ENCODE results near the gene PDE2A.

The PDE2A gene

DNA sequence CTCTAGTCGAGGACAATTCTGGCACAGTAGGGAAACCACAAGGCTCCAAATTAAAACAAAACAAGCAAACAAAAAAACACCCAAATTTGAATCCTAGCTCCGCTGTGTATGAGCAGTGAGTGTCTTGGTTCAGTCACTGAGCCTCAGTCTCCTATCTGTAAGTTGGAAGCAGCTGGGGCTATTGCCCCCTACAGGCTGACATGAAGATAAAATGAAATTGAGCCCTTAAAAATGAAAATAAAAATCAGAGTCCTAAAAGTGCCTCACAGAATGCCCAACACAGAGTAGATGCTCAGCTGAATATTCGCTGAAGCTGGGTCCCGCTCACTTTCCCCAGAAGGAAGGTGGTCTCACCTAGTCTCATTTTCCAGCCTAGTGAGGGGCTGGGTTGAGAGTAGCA, 65.2 kb downstream of the PDE2A start:
- DNase-seq: no peak

DNA sequence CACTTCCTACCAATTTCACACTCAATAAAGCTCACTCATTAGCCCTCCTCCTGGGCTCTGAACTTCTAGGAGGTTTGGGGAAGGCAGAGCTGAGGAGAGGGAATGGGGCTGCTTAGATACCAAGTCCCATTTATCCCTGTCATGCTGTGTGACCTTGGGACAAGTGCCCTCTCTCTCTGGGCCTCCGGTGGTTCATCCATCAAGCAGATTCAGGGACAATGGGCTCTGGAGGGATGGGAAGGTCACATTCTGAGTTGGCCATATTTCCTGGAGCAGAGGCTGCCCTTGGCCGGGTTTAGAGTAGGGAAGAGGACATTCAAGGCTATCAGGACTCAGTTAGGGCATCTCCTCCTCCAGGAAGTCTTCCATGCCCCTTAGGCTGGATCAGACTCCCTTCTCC, 66.7 kb downstream of the PDE2A start:
- DNase-seq: no peak

DNA sequence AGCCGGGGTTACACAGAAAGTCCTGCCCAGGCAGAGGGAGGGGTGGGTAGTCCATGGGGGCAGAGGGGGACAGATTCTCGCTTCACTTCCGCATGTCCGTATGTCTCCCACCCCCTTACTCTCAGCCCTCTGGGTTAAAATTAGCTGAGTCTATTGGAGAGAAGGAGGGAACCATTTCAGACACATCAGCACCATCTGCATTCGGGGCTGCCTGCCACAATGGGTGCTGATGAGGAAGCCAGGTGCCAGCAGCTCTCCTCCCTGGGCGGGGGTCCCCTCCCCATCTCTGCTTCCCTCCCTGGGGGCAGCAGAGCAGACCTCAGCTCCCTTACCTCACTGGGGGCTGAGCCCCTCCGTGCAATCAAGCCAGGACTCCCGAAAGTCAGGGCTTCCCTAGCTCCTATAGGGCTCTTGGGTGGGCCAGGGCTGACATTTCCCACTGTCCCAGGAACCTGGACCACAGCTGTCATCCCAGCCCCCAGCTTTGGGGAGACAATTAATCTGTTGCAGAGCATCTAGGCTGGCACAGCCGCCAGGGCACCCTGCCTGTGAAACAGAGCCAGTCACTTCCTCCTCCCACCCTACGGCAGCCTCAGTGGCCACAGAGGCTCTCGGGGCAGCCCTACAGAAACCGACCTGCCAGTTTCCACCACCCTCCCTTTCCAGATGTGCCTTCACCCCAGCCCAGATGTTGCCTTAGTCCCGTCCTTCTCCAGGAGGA, 67.3 kb downstream of the PDE2A start:
- DNase-seq: no peak

DNA sequence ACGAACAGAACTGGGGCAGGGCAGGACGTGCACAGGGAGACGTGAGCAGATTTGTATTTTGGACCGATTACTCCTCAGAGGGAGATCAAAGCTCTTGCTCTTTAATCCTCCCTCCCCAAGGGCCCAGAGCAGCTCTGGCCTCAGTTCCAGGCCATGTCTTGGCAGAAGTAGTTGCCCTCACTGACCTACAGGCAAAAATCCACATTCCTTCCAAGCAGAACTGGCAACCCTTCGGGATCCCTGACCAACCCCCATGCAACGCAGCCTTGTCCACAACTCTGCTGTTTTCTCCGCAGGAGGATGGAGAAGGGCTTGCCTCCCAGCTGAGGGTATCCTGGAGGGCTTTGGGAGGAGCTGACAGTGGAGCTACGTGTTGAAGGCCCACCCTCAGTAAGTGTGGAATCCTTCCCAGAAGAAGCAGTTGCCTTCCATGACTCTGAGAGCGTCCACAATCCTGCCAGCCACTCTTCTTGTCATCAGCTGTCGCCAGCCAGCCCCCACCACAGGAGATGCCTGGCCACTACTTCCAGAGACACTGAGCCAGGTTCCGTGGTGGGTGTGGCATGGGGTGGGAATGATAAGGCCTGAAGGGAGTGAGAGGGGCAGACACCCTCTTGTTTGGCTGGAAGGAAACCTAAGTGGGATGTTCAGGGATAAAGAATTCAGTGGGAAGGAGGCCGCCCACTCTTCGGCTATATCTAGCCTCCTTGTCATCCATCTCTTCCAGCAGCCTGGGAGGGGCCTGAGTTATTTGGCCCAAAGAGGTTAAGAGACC, 68.1 kb downstream of the PDE2A start:
- DNase-seq: no peak

DNA sequence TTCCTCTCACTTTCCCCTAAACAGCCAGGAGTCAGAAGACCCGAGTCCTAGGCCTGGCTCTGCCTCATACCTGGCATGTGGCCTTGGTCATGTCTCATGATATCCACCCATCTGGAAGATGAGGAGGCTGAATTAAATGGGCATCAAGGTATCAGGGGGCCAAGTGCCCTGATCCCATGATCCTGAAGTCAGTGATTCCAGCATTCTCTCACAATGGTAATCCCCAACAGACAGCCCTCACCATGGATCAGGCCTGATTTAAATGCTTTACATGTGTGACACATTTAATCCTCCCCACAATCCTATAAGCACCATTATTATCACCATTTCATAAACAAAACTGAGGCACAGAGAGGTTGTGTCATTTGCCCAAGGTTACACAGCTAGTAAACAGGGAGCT, 70.0 kb downstream of the PDE2A start:
- DNase-seq: no peak

DNA sequence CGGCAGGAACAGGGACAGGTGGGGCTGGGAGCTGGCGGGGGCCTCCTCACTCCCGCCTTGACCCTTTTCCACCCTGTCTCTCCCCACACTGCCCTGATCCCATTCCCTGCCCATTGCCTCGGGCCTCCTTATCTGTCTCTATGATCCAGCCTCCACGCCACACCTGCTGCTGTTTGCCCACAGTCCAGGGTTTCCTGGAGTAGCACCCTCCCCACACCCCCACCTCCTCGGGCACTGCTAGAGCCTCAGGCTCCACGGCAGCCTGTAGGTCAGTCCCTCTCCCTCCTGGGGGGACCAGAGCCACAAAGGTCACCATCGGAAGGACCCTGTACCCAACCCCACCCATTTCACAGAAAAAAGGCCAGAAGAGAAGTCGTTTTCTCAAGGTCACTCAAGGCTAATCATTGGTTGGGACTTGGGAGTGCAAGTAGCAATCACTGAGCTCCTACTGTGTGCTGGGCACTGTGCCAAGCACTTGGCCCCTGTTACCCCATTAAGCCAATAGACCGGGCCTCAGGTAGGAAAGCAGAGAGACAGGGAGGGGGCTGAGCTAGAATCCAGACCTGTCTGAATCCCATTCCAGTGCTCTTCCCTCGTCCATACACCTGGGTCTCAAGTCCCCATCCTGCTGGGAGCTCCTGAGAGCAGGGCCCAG, 71.8 kb downstream of the PDE2A start:
- DNase-seq: no peak

DNA sequence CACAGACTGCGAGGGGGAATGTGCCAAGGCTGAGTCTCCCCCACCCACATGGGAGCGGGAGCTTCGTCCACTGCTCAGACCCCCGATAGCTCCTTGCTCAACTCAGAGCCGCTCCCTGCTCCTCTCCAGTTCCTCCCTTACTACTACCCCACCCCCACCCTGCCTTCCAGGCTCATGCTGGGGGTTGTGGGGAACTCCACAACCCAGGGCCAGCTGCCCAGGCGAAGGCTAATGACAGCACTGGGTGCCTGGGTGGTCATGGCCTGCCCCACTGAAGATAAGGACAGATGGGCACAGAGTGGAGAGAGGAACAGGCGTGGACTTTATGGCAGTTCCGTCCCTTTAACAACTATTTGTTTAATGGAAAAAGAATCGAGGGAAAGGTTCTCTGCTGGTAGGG, 73.7 kb downstream of the PDE2A start:
- DNase-seq: no peak

DNA sequence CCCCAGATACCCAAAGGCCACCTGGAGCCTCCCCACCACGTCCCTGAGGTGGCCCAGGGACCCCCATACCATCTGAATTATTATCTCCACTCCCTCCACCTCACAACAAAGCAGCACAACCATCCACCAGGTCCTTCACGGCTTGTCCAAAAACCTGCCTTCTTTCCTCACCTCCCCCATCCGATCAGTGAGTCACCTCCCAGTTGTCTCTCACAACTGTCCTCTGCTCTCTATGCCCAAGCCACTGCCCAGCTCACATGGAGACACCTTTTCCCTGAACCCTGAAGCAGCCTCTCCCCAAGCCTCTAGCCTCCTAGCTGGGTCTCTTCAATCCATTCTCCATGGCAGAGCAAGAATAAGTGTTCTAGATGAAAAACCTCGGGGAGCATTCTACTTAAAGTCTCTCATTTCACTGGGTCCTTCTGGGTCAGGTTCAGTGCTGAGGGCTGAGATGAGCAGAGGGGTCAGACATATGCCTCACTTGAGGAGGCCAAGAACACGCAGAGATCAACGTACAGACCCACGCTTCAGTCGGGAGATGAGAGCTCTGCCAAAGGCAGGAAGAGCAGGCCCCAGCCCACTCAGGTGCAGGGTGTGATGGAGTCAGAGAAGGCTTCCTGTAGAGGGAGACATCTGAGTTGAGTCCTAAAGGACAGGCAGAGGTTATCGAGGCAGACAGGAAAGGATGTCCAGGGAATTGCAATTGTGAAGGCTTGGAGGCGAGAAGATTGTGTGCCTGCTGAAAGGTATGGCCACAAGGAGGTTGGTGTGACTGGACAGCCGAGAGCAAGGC, 74.7 kb downstream of the PDE2A start:
- no peak for DNase-seq

DNA sequence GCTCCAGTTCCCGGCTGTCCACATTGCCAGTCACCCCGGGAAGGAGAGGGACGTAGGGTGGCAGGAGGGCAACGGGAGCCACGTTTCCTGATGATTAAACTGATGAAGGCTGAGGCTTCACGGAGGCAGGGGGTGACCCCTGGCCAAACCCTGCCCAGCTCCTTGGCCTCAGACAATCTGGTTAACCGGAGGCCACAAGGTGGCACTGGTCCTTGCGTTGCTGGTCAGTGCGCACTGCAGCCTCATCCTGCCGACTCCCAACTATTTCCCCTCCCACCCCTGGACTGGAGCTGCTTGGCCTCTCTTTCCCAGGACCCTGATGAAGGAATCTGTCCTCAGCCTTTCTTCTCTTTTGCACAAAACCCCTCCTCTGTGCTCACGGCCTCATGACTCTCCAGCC, 75.3 kb downstream of the PDE2A start:
- no peak for DNase-seq

DNA sequence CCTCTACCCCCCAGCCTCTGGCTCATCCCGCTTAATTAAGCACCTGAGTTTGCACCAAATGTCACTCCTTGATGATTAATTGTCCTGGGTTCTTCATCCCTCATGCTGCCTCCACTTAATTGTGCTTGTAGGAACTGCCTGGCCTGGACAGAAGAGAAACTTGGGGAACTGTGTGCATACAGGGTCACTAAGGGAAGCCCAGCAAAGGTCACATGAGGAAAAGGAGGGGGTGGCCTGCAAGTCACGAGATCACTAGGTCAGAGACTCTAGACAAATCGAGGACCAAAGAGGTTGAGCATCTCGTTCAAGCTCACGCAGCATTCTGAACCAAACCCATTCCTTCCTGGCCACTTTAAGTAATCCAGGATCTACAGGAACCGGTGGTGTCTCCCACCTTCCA, 75.8 kb downstream of the PDE2A start:
- no peak for DNase-seq

DNA sequence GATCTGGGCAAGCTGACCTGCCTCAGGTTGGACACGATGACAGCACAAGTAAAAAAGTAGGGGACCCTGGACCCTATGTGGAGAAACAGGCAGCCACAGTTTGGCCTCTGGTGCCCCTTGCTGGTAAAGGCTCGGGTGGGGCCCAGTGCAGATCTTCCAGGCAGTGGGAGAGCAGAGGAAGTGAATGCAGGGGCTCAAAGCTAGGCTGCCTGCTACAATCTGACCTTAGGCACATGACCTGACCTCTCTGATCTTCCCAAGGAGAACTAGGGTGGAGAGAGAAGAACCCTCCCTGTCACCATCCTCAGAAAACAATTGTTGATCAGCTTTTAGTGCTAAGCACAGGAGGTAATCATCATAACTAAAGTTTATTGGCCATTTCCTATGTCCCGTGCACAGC, 76.5 kb downstream of the PDE2A start:
- no peak for DNase-seq

DNA sequence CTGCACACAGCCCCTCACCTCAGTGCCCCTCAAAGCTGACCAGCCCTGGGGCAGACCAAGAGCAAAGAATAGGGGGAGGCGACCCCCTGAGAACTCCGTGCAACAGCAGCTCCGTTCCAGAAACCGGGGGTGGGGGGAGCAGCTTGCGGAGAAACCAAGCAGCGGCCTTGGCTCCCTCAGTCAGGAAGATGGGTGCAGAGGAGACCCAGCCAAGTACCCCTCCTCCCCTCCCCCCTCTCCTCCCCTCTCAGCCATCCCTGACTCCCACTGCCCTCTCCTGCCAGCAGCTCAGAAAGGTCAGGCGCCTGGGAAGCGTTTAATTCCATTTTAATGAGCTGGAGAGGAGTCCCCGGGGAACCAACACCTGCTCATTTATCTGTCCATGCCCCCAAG, 78.9 kb downstream of the PDE2A start:
- no peak for DNase-seq

DNA sequence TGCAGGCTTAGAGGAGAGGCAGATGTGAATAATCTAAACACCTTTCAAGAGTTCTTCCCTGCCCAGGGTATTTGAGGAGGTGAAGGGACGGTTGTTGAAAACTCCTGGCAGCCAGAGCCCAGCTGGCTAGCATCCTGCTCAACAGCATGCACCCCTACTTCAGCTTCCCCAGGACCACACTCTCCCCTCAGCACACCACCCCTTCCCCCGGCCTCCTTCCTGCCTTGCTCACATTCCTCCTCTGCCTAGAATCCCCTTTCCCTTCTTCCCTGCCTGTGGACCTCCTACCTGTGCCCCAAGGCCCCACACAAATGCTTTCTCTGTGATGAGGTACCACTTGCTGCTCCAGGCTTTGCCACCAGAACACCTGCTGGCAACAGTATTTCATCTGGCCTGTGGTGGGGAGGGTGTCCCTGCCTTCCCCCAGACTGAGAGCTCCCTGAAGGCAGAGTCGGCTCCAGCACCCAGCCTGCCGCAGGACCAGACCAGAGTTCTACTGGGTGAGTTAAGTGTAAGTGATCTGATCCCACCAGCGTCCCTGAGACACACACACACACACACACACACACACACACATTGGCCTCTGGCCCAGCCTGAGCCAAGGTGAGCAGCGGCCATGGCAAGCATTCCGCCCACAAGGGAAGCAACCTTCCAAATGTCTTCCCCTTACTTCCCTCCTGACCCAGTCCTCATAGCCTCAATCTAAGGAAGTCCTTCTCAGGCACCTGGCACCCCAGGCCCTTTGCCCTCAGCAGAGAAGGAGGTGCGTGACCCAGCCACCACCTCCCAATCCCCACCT, 79.5 kb downstream of the PDE2A start:
- DNase-seq: no peak

DNA sequence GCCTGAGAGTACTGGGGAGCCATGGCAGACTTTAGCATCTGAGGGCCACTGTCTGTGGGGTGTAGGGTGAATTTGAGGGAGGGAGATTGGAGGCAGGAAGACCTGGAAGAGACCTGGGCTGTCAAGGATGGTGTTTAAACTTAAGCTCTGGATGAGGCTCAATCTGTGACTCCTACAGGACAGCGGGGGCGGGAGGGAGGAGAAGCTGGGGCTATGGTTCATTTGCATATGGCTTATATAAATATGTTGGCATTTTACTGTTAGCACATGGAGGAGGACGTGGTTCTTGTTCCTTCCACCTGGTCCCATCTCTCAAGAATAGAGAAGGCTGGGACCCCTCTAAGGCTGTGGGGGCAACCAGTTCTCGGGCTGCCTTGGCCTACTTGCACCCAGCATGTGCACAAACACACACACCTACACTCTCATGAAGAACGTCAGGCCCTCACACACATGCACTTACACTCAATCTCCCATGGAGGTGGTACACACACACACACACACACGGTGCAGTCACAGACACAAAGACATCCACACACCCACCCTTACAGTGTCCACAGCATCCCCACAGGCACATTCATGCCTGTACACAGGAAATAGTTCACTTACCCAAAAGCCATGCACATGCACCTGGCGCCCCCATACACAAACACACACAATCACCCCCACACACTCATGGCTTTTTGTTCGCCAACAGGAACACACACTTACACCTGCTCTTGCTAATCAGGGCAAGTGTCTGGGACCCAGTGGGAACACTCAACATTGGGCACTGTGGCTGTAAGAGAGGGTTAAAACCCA, 81.3 kb downstream of the PDE2A start:
- DNase-seq: no peak

DNA sequence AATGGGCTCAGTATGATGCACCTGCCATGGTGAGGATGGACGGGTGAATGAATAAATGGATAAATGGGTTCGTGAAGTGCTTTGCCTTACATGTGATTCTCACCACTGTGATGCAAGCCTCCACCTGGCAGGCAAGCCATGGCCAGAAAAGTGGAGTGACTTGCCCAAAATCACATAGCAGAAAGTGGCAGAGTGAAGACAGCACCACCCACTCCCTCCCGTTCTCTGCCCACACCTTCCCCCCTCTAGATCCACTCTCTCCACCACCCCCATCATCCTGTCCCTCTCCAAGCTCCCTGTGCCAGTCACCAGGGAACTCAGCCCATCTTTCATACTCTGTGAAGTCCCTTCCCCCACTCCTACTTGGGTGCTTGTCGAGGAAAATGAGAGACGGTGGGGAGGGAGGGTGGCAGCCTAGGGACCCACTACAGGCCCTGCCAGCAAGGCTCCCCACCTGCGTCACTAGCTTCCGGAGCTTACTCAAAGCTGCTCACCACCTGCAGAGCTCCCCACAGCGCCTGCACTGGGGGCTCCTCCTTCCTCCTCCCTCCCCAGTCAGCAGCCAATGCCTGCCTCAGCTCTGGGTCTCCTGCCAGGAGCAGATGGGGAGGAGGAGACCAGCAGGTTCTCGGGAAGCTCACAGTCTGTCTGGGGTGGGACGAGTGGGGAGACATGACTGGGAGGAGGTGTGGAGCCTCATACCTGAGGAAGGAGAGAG, 82.3 kb downstream of the PDE2A start:
- peak in 1 of 2 experiments; percentile 60 for DNase-seq

DNA sequence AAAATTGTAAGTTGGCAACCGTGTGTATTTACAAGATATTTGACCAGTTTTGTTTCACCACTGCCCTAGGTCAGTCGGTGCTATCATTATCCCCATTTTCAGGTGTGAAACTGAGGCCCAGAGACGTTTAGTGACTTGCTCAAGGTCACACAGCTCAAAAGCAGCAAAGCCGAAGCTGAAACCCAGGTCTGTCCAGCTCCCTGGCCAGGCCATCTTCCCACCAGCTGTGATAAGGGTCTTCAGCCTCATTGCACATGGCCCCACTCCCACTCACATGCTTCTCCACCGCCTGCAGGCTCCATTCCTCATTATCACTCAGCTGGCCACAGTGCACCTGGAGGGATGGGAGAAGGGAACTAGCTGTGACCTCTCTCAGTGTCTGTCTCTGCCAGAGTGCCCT, 83.2 kb downstream of the PDE2A start:
- no peak for DNase-seq

DNA sequence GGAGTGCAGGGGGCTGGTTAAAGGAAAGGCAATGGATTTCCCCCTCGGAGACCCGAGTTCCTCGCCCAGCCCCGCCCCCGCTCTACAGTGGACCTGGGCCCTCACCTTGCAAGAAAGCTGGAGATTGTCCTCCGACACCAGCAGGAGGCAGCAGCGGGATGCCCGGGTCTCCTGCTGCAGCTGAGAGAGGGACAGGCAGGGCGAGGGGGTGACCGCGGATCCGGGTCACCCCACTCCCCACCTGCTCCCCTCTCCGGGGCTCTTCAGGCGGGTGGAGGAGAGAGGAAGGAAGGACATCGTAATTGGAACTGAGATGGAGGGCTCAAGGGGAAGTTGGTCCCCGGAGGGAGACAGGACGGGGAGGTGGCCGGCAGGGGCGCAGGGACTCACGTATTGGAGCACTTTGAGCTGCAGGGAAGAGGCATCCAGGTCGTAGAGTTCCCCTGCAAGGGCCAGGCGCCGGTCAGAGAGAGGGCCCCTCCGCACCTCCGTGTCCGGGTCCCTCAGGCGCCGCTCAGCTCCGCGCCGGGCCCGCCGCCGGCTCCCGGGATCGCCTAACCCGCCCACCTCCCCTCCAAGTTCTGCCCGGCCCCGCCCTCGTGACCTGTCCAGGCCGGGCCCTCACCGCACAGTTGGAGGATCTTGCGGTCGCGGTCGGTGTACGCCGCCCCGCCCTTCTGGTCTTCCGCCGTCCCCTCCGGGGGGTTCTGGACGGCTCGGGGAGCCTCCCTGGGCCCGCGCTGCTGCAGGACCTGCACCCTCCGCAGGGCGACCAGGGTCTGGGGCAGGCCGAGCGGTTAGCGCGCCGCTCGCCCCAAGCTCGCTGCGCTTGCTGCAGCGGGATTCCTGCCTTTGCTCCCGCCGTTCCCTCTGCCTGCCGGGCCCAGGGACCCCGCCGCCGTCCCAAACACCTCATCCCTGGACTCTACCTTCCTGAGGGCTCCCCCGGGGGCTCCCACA, 84.1 kb downstream of the PDE2A start:
- DNase-seq: peak; percentile 34 to 55

DNA sequence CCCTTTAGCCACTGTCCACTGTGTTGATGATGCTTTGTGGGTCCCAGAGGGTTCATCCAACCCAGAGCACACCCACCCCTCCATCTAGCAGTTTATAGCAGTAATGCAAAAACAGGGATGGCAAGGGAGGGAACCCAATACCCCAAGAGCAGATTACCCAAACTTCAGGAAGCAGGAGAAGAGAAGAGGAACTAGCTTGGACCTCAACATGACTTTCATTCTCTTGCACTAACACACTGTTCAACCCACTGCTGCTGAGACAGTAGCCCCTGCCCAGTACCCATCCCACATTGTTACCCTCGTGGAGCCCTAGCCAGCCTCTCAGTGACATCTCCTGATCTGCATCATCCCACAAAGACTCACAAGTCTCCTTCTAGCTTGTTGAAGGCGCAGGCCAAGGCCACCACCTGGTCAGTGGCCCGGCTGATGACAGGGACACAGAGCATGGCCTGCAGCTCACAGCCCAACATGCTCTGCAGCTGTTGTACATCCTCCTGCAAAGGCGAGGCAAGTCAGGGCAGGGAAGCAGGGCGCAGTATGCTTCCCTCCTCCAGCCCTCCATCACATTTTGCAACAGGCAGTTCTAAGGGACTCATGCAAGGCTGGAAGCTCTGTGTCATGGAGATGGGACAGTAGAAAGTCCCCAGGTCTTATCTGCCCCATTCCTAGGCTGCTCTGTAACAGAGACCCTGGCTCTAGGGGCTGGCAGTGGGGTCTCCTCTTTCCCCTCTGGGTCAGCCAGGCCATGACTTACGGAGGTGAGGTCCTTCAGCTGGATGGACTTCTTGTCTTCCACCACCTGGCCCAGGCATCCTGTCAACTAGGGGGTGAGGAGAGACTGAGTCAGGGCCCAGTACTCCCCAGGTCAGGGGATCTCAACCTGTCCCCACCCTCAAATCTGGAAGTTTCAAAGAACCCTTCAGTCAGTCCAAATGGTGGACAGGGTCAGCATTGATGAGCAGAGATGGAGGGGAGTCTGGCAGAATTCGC, 85.5 kb downstream of the PDE2A start:
- no peak for DNase-seq

Data from stimulated activated CD4-positive, alpha-beta T cell treated with anti-CD3 and anti-CD28 coated beads, Interleukin-4, amount 100 ng/mL, for 4 hours (primary cell).